Ishikawa (cell line): ENCODE measurements around the gene LMO2.

Experiments
- CEBPB ChIP-seq: IDR thresholded peaks from 2 replicates; pipeline ENCODE4 v1.6.1; 2012
- CREB1 ChIP-seq: IDR thresholded peaks from 2 replicates; pipeline ENCODE4 v1.6.1; 2012; ENCODE audit warnings: low read depth
- EGR1 ChIP-seq: IDR thresholded peaks from 2 replicates; pipeline ENCODE4 v1.6.1; 2012
- EP300 ChIP-seq: IDR thresholded peaks from 2 replicates; pipeline ENCODE4 v1.6.1; 2012; ENCODE audit warnings: borderline replicate concordance
- FOXM1 ChIP-seq: IDR thresholded peaks from 2 replicates; pipeline ENCODE4 v1.6.1; 2012; ENCODE audit warnings: low read depth, borderline replicate concordance
- MAX ChIP-seq: IDR thresholded peaks from 2 replicates; pipeline ENCODE4 v1.6.1; 2012
- NFIC ChIP-seq: IDR thresholded peaks from 2 replicates; pipeline ENCODE4 v1.6.1; 2012
- RAD21 ChIP-seq: IDR thresholded peaks from 2 replicates; pipeline ENCODE4 v1.6.1; 2012; ENCODE audit warnings: low read depth
- REST ChIP-seq: IDR thresholded peaks from 2 replicates; pipeline ENCODE4 v1.6.1; 2012; ENCODE audit warnings: low read depth, mild to moderate bottlenecking
- TAF1 ChIP-seq: IDR thresholded peaks from 2 replicates; pipeline ENCODE4 v1.6.1; 2012; ENCODE audit warnings: low read depth, mild to moderate bottlenecking
- TCF12 ChIP-seq: IDR thresholded peaks from 2 replicates; pipeline ENCODE4 v1.6.1; 2012; ENCODE audit warnings: low read depth
- TEAD4 ChIP-seq: IDR thresholded peaks from 2 replicates; pipeline ENCODE4 v1.6.1; 2012
- USF1 ChIP-seq: IDR thresholded peaks from 2 replicates; pipeline ENCODE4 v1.6.1; 2012
- YY1 ChIP-seq: IDR thresholded peaks from 2 replicates; pipeline ENCODE4 v1.6.1; 2012; ENCODE audit warnings: low read depth
- ZBTB7A ChIP-seq: IDR thresholded peaks from 2 replicates; pipeline ENCODE4 v1.6.1; 2012; ENCODE audit warnings: low read depth

LMO2 gene

GRCh38 chr11:33867996-33868646, 23.8 kb downstream of the LMO2 start:
- TF ChIP-seq TEAD4, result no peak
- no peak for TF ChIP-seq FOXM1

GRCh38 chr11:33867561-33867960, 24.3 kb downstream of the LMO2 start:
- no peak for TF ChIP-seq MAX
- TF ChIP-seq CEBPB, result no peak
- no peak for TF ChIP-seq FOXM1
- TF ChIP-seq ZBTB7A, result no peak
- no peak for TF ChIP-seq NFIC
- no peak for TF ChIP-seq YY1
- TF ChIP-seq CREB1, result no peak
- no peak for TF ChIP-seq EGR1
- no peak for TF ChIP-seq TCF12
- TF ChIP-seq TAF1, result no peak
- TF ChIP-seq EP300, result no peak
- no peak for TF ChIP-seq TEAD4

- TF ChIP-seq NFIC, result no peak
- TF ChIP-seq USF1, result no peak
- TF ChIP-seq CEBPB, result no peak
- TF ChIP-seq RAD21, result no peak
- no peak for TF ChIP-seq YY1
- no peak for TF ChIP-seq MAX
- no peak for TF ChIP-seq TEAD4
- TF ChIP-seq FOXM1, result no peak
- no peak for TF ChIP-seq TCF12
- TF ChIP-seq EGR1, result no peak
- TF ChIP-seq TAF1, result no peak
- no peak for TF ChIP-seq REST
- no peak for TF ChIP-seq CREB1
- TF ChIP-seq EP300, result no peak
Observed at GRCh38 chr11:33866936-33867335, 24.9 kb downstream of the LMO2 start.

GRCh38 chr11:33864479-33864878, 27.4 kb downstream of the LMO2 start:
- TF ChIP-seq EP300 (no peak), TCF12 (no peak), CEBPB (no peak), EGR1 (no peak), ZBTB7A (no peak), YY1 (no peak), RAD21 (no peak), NFIC (no peak)

GRCh38 chr11:33863418-33864172, 28.3 kb downstream of the LMO2 start:
- TF ChIP-seq TEAD4, result no peak
- no peak for TF ChIP-seq YY1
- TF ChIP-seq CEBPB, result no peak
- TF ChIP-seq EP300, result no peak
- TF ChIP-seq MAX, result no peak
- TF ChIP-seq REST, result no peak
- no peak for TF ChIP-seq ZBTB7A
- TF ChIP-seq TCF12, result no peak
- no peak for TF ChIP-seq RAD21
- TF ChIP-seq EGR1, result no peak
- TF ChIP-seq CREB1, result no peak
- no peak for TF ChIP-seq NFIC
- TF ChIP-seq FOXM1, result no peak
- TF ChIP-seq USF1, result no peak
- no peak for TF ChIP-seq TAF1
